Medulla oblongata (tissue), 1 donor: ENCODE results near the gene GOLGA7B.

Experiments
- DNase-seq: peaks from one replicate; pipeline ENCODE4 v3.0.0-alpha.2; 2015; ENCODE audit errors: extremely low spot score

GOLGA7B gene

DNA sequence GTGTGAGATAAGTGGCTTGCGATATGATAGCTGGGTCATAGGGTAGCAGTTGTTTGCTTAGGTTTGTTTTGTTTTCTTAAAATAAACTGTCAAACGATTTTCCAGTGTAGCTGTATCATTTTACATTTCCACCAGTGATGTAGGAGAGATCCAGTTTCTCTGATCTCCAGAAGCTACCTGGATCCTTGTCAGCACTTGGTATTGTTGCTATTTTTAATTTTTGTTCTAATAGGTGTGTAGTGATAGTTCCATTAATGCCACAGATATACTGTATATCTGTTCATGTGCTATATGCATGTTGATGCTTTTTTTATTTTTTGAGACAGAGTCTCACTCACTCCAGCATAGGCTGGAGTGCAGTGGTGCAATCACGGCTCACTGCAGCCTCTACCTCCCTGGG is 44.4 kb downstream of the GOLGA7B start:
- no peak for DNase-seq

DNA sequence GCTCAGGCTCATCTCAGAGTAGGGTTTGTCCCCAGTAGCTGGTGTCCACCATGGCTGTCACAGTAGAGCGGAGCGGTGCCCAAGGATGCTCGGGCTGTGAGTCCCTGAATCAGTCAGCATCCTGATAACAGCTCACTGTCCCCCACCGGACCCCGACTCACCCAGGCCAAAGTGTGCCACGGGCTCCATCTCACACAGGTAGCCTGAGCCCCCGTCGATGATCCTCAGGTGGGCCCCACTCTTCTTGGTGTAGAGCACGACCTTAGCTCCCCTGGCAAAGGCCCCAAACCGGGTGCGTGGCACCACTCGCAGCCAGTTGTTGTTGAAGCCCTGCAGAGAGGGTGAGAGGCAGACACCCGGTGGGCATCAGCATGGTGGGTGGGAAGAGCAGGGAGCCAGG is 45.4 kb downstream of the GOLGA7B start:
- no peak for DNase-seq

DNA sequence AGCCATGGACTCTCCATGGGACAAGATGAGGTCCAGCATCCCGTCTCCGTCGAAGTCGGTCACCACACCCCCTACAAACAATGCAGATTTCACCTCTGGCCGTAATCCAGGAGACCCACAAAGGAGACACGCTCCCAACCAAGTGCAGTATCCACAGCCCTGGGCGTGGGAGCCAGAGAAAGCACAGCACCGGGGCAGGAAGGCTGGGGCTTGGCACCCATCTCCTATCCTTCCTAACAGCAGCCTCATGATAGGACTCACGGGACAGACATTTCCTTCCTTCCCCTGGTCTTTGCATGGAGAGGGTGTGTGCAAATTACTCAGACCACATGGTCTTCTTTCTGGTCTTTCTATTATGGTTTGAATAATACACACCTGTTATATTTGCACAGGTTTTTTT is 46.3 kb downstream of the GOLGA7B start:
- no peak for DNase-seq

DNA sequence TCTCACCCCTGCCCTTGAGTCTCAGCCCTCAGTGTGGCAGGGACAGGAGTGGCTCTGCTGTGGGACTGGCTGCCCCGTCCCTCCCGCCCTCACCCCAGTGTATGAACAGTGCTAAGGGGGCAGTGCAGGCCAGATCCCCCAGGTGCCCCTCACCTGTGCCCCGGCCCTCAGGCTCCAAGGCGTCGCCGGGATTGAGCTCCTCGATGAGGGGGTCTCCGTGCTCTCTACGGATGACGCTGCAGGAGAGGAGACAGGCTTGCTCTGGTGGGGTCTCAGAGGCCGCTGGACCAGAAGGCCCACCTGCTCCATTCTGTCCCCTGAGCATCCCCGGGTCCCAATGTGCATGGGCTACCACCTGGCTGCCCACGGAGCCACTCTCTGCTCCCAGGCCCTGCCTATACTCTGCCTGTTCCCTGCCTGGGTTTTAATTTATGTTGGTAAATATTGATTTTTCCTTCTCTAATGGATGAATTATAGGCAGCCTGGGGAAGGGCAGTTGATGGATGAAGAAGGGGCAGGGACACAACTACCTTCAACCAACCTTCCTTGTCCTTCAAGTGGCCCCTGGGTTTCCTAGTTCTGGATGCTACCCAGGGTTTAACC is 47.2 kb downstream of the GOLGA7B start:
- no peak for DNase-seq

DNA sequence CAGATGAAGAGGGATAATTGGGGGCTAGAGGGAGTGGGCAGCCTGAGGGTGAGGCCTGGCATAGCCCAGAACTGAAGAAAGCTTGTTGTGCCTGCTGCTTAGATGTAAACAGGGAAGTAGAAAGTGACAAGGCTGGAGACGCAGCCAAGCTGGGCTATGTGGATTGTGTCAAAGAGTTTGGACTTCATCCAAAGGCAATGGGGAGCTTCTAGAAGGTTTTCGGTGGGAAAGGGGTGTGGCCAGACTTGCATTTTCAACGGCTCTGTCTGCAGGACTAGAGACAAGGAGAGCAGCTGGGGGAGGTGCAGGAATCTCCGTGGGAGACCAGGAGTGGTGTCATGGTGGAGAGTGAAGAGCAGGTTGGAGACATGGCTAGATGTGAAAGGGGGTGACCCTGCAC is 48.8 kb downstream of the GOLGA7B start:
- DNase-seq: no peak

DNA sequence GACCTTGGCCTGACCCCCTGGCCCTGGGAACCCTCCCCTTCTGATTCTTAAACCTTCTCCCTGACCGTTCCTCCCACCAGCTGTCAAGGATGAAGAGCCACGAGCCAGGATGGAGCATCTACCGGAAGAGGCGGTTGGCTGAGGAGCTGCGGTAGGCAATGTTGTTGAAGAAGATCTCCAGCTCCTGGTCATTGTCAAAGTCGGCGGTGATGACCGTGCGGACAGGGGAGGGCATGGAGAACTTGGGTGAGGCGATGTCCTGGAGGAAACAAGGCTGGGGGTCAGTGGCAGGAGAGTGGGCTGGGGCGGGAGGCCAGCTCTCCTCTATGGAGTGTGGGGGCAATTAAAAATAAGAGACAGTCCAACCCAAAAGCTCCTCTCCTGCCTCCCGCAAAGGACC is 51.7 kb downstream of the GOLGA7B start:
- no peak for DNase-seq

DNA sequence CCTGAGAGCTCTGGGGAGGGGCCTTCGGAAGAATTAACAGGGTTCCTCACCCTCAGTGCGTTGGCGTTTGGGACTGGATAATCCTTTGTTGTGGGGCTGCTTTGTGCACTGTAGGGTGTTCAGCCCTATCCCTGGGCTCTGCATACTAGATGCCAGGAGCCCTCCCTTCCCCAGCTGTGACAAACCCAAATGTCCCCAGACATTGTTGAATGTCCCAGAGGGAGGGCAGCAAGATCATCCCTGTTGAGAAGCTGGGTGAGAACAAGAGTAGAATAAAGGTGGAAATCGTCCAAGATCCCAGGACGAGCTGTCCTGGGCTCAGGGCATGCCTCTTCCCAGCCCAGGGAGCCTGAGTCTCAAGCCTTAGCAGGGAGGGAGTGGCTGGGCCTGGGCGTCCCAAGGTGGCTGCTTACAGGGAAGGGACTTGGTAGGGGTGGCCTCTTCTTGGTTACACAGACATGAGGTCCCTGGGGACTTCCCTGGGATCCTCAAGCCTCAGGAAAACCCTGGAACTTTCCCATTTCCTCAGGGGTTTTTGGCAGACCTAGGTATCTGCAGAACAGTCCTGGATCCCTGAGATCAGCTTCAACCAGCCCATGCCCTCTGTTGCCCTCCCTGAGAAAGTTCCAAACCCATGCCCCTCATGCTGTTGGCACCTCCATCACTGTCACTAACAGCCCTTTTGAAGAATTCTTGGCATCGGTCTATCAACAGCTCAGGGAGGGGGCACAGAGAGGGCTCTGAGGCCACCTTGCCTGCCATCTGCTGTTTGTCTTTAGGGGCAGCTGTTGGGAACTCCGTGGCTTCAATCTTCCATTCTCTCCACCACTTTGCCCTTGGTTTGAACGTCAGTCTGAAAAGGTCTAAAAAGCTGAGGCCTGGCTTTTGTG is 53.7 kb downstream of the GOLGA7B start:
- no peak for DNase-seq

DNA sequence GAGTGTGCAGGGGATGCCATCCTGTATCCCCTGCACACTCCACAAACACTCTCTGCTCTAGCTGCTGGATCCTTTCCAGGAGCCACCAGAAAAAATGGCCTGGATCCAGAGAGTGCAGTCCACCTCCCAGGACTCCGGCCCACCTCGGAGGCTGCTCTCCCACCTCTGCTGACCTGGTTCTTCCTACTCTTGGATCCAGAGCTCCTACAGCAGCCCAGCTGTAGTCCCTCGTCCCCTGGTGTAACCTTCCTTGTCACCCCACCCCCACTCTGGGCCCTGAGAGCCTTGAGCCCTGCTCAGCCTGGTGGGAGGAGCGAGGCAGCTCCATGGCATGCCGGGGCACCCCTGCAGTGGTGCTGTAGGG is 54.4 kb downstream of the GOLGA7B start:
- DNase-seq: no peak

DNA sequence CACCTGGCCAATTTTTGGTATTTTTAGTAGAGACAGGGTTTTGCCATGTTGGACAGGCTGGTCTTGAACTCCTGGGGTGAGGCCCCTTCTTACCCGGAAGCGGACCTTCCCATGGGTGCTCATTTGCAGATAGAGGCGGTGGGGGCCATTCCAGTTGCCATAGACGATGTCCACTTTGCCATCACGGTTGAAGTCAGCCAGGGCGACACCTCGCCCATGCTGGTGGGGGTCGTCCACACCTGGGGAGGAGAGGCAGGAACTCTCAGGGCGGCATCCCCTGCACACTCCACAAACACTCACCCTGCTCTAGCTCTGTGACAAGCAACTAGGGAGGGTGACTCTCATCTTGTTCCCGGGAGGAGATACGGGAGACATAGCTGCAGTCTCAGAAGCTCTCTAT is 54.9 kb downstream of the GOLGA7B start:
- DNase-seq: no peak

DNA sequence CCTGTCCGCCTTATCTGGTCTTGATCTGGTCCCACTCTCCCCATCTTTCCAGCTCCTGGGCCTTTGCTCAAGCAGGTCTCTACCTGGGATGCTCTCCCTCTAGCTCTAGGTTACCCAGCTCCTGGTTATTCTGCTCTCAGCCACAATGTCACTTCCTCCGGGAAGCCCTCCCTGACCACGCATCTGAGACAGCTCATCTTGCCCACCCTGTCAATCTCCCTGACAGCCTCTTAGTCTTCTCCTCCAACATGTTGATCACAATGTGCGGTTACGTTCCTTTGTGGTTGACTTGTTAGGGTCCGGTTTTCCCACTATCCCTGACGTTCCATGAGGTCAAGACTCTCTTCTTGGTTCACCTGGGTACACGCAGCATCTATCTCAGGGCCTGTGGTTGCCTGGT is 55.6 kb downstream of the GOLGA7B start:
- no peak for DNase-seq

DNA sequence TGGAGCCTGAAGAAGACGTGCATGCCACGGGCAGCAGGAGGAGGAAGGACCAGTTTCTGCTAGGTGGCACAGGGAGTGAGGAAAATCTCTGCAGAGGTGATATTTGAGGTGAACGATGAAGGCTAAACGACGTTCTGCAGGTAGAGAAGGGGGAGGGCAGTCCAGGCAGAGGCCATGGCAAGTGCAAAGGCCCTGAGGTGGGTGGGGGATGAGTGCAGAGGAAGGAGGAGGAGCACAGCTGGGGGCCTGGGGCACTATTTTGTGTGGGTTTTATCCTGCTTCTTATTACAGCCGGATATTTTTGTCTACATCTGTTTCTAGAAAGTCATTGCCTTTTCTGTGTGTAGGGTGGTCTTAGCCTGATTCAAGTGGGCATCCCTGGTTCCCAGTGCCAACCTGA is 57.6 kb downstream of the GOLGA7B start:
- no peak for DNase-seq

DNA sequence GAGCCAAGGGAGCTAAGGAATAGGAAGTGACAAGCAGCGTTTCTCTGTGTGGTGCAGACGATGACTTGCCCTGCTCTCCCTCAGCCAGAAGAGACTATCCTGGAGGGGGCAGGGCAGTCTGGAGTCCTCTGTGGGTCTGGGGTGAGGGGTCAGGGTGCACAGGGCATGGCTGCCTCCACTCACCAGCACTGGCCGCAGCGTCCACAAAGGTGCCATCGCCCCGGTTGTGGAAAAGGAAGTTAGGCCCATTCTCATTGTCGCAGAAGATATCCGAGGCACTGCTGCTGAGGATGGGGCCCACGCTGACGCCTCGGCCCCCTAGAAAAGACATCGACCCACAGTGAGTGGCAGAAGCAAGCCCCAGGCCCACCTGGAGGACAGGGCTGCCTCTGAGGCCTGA is 58.2 kb downstream of the GOLGA7B start:
- no peak for DNase-seq

DNA sequence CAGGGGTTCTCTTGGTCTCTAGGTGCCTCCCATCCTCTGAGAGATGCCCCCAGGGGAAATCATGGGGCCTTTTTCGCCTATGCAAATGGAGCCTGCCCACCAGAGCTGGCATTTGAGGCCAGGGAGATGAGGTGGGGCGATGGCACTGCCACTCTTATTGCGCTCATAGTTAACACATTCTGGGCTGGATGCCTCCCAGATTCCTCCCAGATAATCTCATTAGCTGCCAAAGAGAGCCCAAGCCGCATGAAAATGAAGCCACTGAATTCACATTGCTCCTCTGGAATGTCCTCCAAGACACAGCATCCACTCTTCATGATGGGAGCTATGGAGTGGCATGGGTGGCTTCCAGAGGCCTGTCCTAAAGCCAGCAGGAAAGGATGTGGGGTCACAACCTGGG is 61.0 kb downstream of the GOLGA7B start:
- DNase-seq: no peak

DNA sequence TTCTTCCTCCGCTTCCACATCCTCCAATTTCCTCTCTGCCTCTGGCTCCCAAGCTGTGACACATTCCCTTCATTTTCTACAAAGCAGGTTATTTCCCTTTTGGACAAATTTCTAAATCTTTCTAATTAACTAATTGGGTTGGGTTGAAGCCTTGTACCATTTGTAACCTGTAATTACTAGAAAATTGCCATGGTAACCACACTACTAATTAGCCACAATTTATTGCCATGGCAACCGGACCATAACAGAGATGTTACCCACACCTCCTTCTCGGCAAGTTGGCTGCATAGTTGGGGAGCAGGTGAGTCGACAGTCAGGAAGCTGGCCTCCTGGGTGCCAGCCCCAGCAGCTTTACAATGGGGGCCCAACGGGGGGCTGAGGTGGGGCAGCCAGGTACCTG is 61.6 kb downstream of the GOLGA7B start:
- no peak for DNase-seq

DNA sequence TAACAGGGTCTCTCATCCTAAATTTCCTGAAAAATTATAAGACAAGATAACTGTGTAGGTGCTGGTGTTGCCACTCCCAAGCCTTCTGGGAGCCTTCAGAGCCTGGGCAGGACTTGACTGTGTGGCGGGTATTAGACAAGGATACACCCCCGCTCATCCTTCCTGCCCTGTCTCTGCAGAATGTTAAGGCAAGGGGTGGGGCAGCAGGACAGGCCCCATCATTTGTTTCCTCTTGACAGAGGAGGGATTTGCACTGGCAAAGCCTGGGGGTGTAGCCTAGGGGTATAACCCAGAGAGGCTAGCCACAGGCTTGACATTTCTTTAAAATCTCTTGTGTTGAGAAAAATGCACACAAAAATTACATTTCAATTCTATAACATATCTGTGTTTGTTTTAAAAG is 63.5 kb downstream of the GOLGA7B start:
- DNase-seq: no peak

DNA sequence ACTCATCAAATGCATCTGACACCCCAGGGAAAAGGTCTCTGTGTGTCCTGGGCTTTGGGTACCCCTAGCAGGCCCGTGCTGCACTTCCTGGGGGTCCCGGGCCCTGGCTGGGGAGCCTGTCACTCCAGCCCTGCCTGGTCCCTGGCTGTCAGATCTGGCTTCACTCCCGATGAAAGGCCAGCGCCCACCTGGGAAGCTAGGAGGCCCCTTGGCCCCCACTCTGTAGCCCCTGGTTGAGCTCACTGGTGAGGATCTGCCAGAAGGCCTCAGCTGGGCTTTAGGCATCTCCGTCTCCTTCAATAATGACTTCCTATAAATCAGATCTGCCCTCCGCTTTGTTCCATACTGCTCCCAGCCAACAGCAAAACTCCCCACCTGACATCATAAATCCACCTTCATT is 64.0 kb downstream of the GOLGA7B start:
- DNase-seq: no peak

DNA sequence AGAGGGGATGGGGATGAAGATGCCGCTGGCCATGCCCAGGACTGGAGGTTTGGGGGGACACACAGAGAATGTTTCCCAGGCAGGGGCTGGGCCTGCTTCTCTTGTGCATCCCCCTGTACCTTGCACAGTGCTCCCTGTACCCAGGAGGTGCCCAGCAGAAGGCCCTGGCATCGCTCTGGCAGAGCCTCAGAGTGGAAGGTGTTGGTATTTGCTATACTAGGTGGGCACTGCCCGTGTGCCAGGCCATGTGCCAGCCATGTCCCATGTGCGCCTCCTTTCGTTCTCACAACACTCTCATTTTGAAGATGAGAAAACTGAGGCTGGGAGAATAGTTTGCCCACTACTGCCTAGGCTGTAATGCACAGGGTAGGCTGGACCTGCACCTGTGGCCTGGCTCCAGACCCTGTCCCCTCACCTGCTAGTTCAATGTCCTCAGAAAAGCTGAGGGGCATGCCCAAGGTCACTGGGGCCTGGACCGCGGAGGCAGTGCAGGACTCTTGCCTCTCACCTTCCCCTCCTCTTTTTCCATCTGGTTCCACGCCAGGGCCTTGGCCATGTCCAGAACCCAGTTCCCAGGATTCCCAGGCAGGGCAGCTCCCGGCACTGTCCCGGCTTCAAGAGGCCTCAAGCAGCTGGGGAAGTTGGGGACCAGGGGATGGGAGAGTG is 64.7 kb downstream of the GOLGA7B start:
- no peak for DNase-seq

DNA sequence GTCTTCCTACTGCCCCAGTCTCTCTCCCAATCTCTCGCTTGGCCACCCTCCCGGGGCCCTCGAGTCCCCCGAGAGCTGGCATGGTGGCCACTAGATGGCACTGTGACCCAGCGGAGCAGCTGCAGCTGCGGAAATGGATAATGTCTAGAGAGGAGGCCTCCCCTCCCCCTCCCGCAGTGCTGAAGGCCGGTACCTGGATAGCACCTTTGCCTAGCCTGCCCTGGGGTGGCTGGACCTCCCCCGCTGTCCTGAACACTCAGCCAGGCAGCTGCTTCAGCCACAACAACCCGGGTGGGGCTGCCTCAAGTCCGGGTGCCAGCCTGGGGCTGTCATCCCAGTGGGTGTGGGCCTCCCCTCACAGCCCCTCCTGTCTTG is 65.2 kb downstream of the GOLGA7B start:
- DNase-seq: peak; percentile 83

DNA sequence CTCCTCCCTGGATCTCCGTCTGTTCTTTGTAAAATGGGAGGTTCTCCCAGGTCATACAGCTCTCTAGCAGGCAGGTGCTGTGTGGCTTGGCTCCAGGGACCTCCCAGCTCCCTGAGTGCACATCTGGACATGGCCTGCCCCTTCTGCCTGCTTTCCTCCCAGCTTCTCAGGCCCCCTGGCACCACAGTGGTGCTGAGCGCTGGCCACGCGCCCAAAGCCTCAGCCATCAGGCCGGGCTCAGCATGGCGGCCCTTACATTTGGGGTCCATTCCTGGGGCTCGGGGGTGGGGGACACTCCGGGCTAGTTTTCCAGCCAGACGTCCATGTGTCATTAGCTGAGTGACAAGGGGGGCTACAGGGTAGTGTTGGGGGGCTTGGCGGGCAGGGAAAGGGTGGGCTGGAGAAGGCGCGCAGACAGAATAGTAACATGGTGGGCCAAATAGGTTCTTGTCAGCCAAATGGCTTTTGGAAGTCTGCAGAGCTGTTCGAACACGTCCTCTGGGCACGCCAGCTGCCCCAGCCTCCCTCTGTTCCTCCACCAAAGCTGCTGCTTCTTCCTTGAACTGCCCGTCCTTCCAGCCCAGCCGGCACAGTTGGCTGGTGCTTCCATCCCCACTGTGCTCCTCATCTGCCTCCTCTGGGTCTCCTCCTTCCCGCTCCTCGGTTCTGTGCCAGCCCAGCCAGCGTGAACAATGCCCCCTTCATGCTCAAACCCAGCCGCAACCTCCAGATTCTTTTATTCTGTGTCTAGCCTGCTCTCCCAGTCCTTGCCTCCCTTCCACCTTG is 65.9 kb downstream of the GOLGA7B start:
- DNase-seq: peak; percentile 84

DNA sequence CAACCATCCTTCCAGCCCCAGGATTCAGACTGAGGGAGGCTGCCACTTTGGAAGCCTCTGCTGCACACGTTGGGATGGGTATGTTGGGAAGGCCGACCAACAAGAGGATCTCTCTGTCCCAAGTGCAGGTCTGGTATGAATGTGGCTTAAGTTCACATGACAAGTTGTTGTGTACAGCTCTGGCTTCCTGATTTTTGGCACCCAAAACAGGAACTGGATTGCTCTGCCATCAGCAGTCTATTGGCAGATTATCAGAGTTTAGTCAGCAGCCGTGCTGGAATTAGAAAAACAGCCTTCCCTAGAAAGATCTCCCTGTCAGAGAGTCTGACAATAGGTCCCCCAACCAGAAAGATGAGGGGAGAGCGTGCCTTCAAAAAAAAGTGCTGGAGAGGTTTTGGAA is 66.9 kb downstream of the GOLGA7B start:
- peak; percentile 86 for DNase-seq

DNA sequence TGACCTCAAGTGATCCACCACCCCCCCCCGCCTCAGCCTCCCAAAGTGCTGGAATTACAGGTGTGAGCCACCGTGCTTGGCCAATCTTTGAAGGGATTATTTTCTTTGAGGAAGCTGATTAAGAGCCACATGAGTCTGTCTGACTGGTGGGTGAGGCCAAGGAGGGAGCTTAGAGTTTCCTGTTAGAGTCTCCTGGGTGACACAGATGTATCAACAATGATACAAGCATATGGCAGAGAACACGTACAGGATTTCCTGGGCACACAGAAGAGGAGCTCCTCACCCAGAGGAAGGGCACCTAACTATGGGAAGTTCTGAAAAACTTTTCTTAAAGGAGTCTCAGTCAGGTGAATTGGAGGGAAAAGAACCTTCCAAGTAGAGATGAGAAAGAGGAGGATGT is 69.4 kb downstream of the GOLGA7B start:
- DNase-seq: no peak

DNA sequence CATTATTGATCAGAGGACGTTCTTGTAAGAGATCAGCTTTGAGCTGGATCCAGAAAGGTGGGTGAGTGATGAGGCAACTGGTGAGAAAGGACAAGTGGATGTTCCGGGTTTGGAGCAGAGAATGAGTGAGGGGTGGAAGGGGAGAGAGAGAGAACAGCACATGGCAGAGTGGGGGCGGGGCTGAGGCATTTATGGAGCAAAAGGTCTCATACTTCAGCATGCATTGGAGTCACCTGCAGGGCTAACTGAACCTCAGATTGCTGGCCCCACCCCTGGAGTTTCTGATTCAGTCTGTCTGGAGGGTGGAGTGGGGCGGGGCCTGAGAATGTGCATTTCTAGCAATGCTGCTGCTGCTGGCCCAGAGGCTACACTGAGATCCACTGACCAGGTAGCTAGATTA is 71.2 kb downstream of the GOLGA7B start:
- DNase-seq: no peak
